HepG2 (cell line): ENCODE results near the gene SBK3. TPM values are rescaled to one million over a fixed set of nuclear protein-coding genes. Genes with fewer than 3 reads are reported as not detected.

Experiments used
- ARID3A ChIP-seq: IDR thresholded peaks from 2 replicates; pipeline ENCODE4 v1.6.1; 2012; ENCODE audit warnings: low read depth, low read length, improper control_type of control experiment
- DMAP1 ChIP-seq: IDR thresholded peaks from 2 replicates; pipeline ENCODE4 v1.6.1; 2016
- DRAP1 ChIP-seq: IDR thresholded peaks from 2 replicates; pipeline ENCODE4 v1.6.1; 2016; ENCODE audit warnings: missing genetic modification reagents, missing compliant biosample characterization
- EEA1 ChIP-seq: sonication (generic); formaldehyde crosslinking; IDR thresholded peaks from 2 replicates; pipeline ENCODE4 v1.5.1; 2020; ENCODE audit warnings: mild to moderate bottlenecking, missing genetic modification reagents, borderline replicate concordance
- FOSL2 ChIP-seq: sonication (generic); formaldehyde crosslinking; IDR thresholded peaks from 2 replicates; pipeline ENCODE4 v1.4.0; 2020; ENCODE audit warnings: missing genetic modification reagents
- KLF6 ChIP-seq: IDR thresholded peaks from 2 replicates; pipeline ENCODE4 v1.8.0; 2016; ENCODE audit warnings: missing biosample characterization, missing genetic modification reagents
- PAXIP1 ChIP-seq: sonication (generic); formaldehyde crosslinking; conservative IDR thresholded peaks from 2 replicates; pipeline ENCODE4 v1.4.0; 2020; ENCODE audit warnings: mild to moderate bottlenecking, missing genetic modification reagents, moderate library complexity
- POLR2G ChIP-seq: fragments of 200-400 bp; formaldehyde crosslinking; IDR thresholded peaks from 2 replicates; pipeline ENCODE4 v1.6.1; 2018; ENCODE audit warnings: mild to moderate bottlenecking, low read depth, low read length, moderate library complexity
- PRDM10 ChIP-seq: sonication (generic); formaldehyde crosslinking; IDR thresholded peaks from 2 replicates; pipeline ENCODE4 v1.4.0; 2020; ENCODE audit warnings: low read depth, missing genetic modification reagents
- RNF2 ChIP-seq: fragments of 450-650 bp; conservative IDR thresholded peaks from 2 replicates; pipeline ENCODE4 v1.6.1; 2016; ENCODE audit warnings: low read depth
- TFAP4 ChIP-seq: sonication (generic); IDR thresholded peaks from 2 replicates; pipeline ENCODE4 v1.6.1; 2016; ENCODE audit warnings: low read depth, borderline replicate concordance
- ZBTB49 ChIP-seq: sonication (generic); formaldehyde crosslinking; IDR thresholded peaks from 2 replicates; pipeline ENCODE4 v1.4.0; 2020; ENCODE audit warnings: missing genetic modification reagents, borderline replicate concordance
- ZFP62 ChIP-seq: sonication (generic); formaldehyde crosslinking; IDR thresholded peaks from 2 replicates; pipeline ENCODE4 v1.4.0; 2020; ENCODE audit warnings: missing genetic modification reagents
- ZSCAN21 ChIP-seq: sonication (generic); formaldehyde crosslinking; IDR thresholded peaks from 2 replicates; pipeline ENCODE4 v1.8.0; 2022; ENCODE audit warnings: mild to moderate bottlenecking, missing genetic modification reagents, moderate library complexity, borderline replicate concordance
- polyA plus RNA-seq, 8 experiments: library from polyadenylated mRNA; depleted of rRNA in 3 of 8; stranded (reverse) in 7 of 8; unstranded in 1 of 8; fragments of >200 nt; fragmentation: Illumina TruSeq in 4 of 8; extraction: Trizol in 4 of 8; gene quantifications; 2 replicates each; pipeline versions ENCODE4 v1.2.1 to v1.2.3, GENCODE V29; 2011 to 2016; ENCODE audit warnings: low read depth in 4 of 8, missing spikeins in 1 of 8, mixed read lengths in 1 of 8; ENCODE audit not compliant: insufficient read depth in 1 of 8
- total RNA-seq, 5 experiments: library from RNA; depleted of rRNA; stranded (reverse); fragments of >200 nt; fragmentation: Illumina TruSeq; extraction: Trizol; gene quantifications; 2 replicates each; pipeline ENCODE4 v1.2.3, GENCODE V29; 2016; ENCODE audit warnings: low read depth in 1 of 5

The SBK3 gene
- total and polyA plus RNA-seq, 2 of the 13 experiments (the other 11 are each of a cell fraction or from before 2014, with no cell fraction given) = 0.66 to 0.77 TPM

GRCh38 chr19:55553217-55554182 is 8.2 kb upstream of the SBK3 start (continued):
- TF ChIP-seq PRDM10 (CRISPR knock-in tag) (0 out of 2 replicates have a peak, but pooled peaks have one; percentile 57), ARID3A (peak; percentile 75), PAXIP1 (CRISPR knock-in tag) (peak; percentile 73), ZBTB49 (CRISPR knock-in tag) (no peak), DRAP1 (CRISPR knock-in tag) (peak; percentile 41; the same call in 1 of the 2 replicates), DMAP1 (CRISPR knock-in tag) (peak; percentile 36; the same call in 1 of the 2 replicates), RNF2 (no peak), FOSL2 (CRISPR knock-in tag) (peak; percentile 79), EEA1 (CRISPR knock-in tag) (no peak), TFAP4 (0 out of 2 replicates have a peak, but pooled peaks have one; percentile 28), POLR2G (no peak), ZSCAN21 (CRISPR knock-in tag) (no peak), ZFP62 (CRISPR knock-in tag) (no peak), KLF6 (CRISPR knock-in tag) (peak; percentile 27; the same call in 1 of the 2 replicates)
